NCI-H1694 treated with DMSO at 0.1 percent for 48 hours (cell line): Measurements from ENCODE around the gene NSD2.

Source experiments
- DNase-seq: peaks from one replicate; lab custom pipeline; 2025; lab: John Stamatoyannopoulos, UW

NSD2 gene

GRCh38 chr4:1971456-1972200 lies 100.4 kb downstream of the NSD2 start:
- no peak for DNase-seq

- DNase-seq = no peak
Measured at GRCh38 chr4:1972414-1972813, 101.2 kb downstream of the NSD2 start.

- no peak for DNase-seq
Measured at GRCh38 chr4:1973218-1973617, 102.0 kb downstream of the NSD2 start.

GRCh38 chr4:1973661-1974060 lies 102.5 kb downstream of the NSD2 start:
- DNase-seq = no peak

GRCh38 chr4:1974840-1975239 lies 103.6 kb downstream of the NSD2 start:
- no peak for DNase-seq

- DNase-seq = no peak
Measured at GRCh38 chr4:1975391-1975801, 104.2 kb downstream of the NSD2 start.

GRCh38 chr4:1975880-1976279 lies 104.7 kb downstream of the NSD2 start:
- no peak for DNase-seq

GRCh38 chr4:1976416-1977352 lies 105.5 kb downstream of the NSD2 start:
- DNase-seq = no peak

- DNase-seq = no peak
Measured at GRCh38 chr4:1978226-1978625, 107.0 kb downstream of the NSD2 start.

GRCh38 chr4:1978741-1979476 lies 107.7 kb downstream of the NSD2 start:
- DNase-seq = no peak

- no peak for DNase-seq
Measured at GRCh38 chr4:1979477-1980196, 108.4 kb downstream of the NSD2 start.

- no peak for DNase-seq
Measured at GRCh38 chr4:1980561-1981041, 109.4 kb downstream of the NSD2 start.

GRCh38 chr4:1981251-1982058 lies 110.3 kb downstream of the NSD2 start:
- no peak for DNase-seq

GRCh38 chr4:1982124-1983052 lies 111.2 kb downstream of the NSD2 start:
- DNase-seq = no peak

- DNase-seq = no peak
Measured at GRCh38 chr4:1983053-1983845, 112.1 kb downstream of the NSD2 start.

GRCh38 chr4:1983846-1984405 lies 112.7 kb downstream of the NSD2 start:
- DNase-seq = no peak

GRCh38 chr4:1984406-1985191 lies 113.4 kb downstream of the NSD2 start:
- no peak for DNase-seq

- DNase-seq = no peak
Measured at GRCh38 chr4:1985294-1985693, 114.1 kb downstream of the NSD2 start.
